ENCODE results near the gene ACTN4.
"Not testable (repeated sequence)": the region's sequence is repeated elsewhere in the genome, so short reads cannot be mapped to it uniquely, and the experiment has no call there.

DNA sequence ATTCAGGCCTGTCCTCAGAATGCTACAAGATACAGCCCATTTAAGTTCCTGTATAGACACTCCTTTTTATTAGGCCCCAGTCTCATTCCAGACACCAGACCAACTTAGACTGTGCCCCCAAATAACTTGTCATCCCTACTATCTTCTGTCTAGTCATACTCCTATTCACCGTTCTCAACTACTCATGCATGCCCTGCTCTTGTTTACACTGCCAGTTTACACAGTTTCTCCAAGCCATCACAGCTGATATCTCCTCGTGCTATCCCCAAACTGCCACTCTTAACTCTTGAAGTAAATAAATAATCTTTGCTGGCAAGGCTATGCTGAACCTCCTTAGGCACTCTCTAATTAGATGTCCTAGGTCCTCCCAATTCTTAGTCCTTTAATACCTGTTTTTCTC lies 106.7 kb downstream of the ACTN4 start:
- not testable (repeated sequence) for TF ChIP-seq EP300, POLR2A (IDR thresholded peaks at IDR 0.05)
- TF ChIP-seq, protein P1, sequence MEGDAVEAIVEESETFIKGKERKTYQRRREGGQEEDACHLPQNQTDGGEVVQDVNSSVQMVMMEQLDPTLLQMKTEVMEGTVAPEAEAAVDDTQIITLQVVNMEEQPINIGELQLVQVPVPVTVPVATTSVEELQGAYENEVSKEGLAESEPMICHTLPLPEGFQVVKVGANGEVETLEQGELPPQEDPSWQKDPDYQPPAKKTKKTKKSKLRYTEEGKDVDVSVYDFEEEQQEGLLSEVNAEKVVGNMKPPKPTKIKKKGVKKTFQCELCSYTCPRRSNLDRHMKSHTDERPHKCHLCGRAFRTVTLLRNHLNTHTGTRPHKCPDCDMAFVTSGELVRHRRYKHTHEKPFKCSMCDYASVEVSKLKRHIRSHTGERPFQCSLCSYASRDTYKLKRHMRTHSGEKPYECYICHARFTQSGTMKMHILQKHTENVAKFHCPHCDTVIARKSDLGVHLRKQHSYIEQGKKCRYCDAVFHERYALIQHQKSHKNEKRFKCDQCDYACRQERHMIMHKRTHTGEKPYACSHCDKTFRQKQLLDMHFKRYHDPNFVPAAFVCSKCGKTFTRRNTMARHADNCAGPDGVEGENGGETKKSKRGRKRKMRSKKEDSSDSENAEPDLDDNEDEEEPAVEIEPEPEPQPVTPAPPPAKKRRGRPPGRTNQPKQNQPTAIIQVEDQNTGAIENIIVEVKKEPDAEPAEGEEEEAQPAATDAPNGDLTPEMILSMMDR (IDR thresholded peaks at IDR 0.05) = not testable (repeated sequence)
